Naive thymus-derived CD4-positive, alpha-beta T cell (primary cell): ENCODE measurements around the gene PHF11. TPM values are rescaled to one million over a fixed set of nuclear protein-coding genes. Genes with fewer than 3 reads are reported as not detected.

Experiments used
- ATAC-seq: fragments of 150-1000 bp; cut with Tn5 transposase; 2 replicates; pipeline ENCODE4 v1.10.0; 2021; ENCODE audit warnings: mild to moderate bottlenecking, moderate library complexity
- CTCF ChIA-PET: fragments of 350-600 bp; sonication (Branson Sonifier 250); formaldehyde crosslinking; loops from one replicate; lab custom pipeline; 2021; ENCODE audit warnings: antibody characterized with exemption; lab: Charles Lee
- POLR2A ChIA-PET: fragments of 350-600 bp; sonication (Branson Sonifier 250); formaldehyde crosslinking; loops from one replicate; lab custom pipeline; 2021; ENCODE audit warnings: antibody characterized with exemption, inconsistent platforms; lab: Charles Lee
- DNase-seq, 9 donors: peaks; one replicate each; pipeline versions ENCODE4 v3.0.0 to v3.0.0-alpha.2; 2020 to 2022; ENCODE audit warnings: mixed read lengths in 1 of 9
- H3K27ac ChIP-seq: one replicate; pipeline ENCODE4 v1.7.0; 2013; ENCODE audit warnings: mild to moderate bottlenecking, low read depth, low read length, moderate library complexity
- H3K27me3 ChIP-seq, 2 donors: one replicate each; pipeline ENCODE4 v1.7.0; 2013; ENCODE audit warnings: low read length in 2 of 2, mild to moderate bottlenecking in 2 of 2, moderate library complexity in 2 of 2; ENCODE audit not compliant: control insufficient read depth in 2 of 2, insufficient read depth in 2 of 2
- H3K36me3 ChIP-seq, 3 experiments: 1 replicate in 2 of 3; 2 replicates in 1 of 3; pipeline ENCODE4 v1.7.0; 2013; ENCODE audit warnings: low read length in 3 of 3, mild to moderate bottlenecking in 3 of 3, moderate library complexity in 1 of 3; ENCODE audit not compliant: insufficient read depth in 3 of 3, control insufficient read depth in 2 of 3
- H3K4me1 ChIP-seq, 2 donors: one replicate each; pipeline ENCODE4 v1.7.0; 2013; ENCODE audit warnings: low read length in 2 of 2, mild to moderate bottlenecking in 2 of 2, moderate library complexity in 1 of 2; ENCODE audit not compliant: control insufficient read depth in 2 of 2, insufficient read depth in 2 of 2
- H3K4me3 ChIP-seq: 2 replicates; pipeline ENCODE4 v1.7.0; 2013; ENCODE audit warnings: mild to moderate bottlenecking, low read length
- H3K9me3 ChIP-seq, 3 experiments: 1 replicate in 2 of 3; 2 replicates in 1 of 3; pipeline ENCODE4 v1.7.0; 2013; ENCODE audit warnings: low read length in 3 of 3; ENCODE audit not compliant: control insufficient read depth in 2 of 3
- H3K27ac Mint-ChIP-seq, 9 donors: one replicate each; pipeline ENCODE4 v1.8.0; 2020 to 2022; ENCODE audit warnings: mixed read lengths in 9 of 9, mild to moderate bottlenecking in 8 of 9, moderate library complexity in 5 of 9, inconsistent platforms in 2 of 9
- H3K27me3 Mint-ChIP-seq, 5 donors: one replicate each; pipeline ENCODE4 v1.8.0; 2021 to 2022; ENCODE audit warnings: mixed read lengths in 5 of 5, mild to moderate bottlenecking in 1 of 5
- H3K36me3 Mint-ChIP-seq, 5 donors: one replicate each; pipeline ENCODE4 v1.8.0; 2020 to 2022; ENCODE audit warnings: mixed read lengths in 5 of 5, mild to moderate bottlenecking in 3 of 5, inconsistent platforms in 1 of 5
- H3K4me1 Mint-ChIP-seq, 7 donors: one replicate each; pipeline ENCODE4 v1.8.0; 2020 to 2022; ENCODE audit warnings: mixed read lengths in 7 of 7, mild to moderate bottlenecking in 3 of 7, inconsistent platforms in 1 of 7
- H3K4me3 Mint-ChIP-seq, 10 donors: one replicate each; pipeline ENCODE4 v1.8.0; 2020 to 2022; ENCODE audit warnings: mild to moderate bottlenecking in 10 of 10, mixed read lengths in 10 of 10, moderate library complexity in 6 of 10, inconsistent platforms in 2 of 10
- H3K9me3 Mint-ChIP-seq, 11 donors: one replicate each; pipeline ENCODE4 v1.8.0; 2020 to 2022; ENCODE audit warnings: mixed read lengths in 11 of 11, mild to moderate bottlenecking in 4 of 11, inconsistent platforms in 1 of 11, moderate library complexity in 1 of 11
- intact Hi-C, 2 donors: fragments of 100-400 bp; cut with micrococcal nuclease; formaldehyde crosslinking; loops; one replicate each; pipeline ENCODE4 v1.15.1; 2023
- polyA plus RNA-seq, 2 donors: library from polyadenylated mRNA; unstranded; fragments of 300-500 nt; fragmentation: Illumina TruSeq; gene quantifications; one replicate each; pipeline ENCODE4 v1.2.3, GENCODE V29; 2021
- total RNA-seq, 6 experiments: library from RNA in 5 of 6; stranded (reverse) in 5 of 6; gene quantifications; 1 replicate in 5 of 6; 2 replicates in 1 of 6; pipeline ENCODE4 v1.2.3 and lab custom pipeline; 2021 to 2026

The PHF11 gene
- total and polyA plus RNA-seq, 7 experiments from 2014 or later = 80.6 to 132 (median 106) TPM

DNA sequence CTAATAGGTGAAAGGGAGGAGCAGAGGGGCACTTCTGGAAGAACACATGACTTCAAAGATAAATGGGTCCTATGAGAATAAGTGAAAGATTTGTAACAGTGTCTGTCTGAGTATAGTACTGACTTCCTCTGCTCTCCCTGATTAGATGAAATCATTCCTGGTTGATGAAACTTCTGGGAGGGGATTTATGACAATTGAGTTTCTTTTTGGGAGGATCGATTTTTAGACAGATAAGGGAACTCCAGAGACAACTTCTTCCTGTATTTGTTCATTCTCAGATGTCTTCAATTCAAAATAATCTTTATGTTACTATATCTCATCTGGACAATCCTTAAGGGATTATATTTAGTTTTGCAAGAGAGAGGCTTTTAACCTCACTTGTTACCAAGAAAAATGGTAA, 31.7 kb upstream of the PHF11 start:
- CTCF ChIA-PET = no interaction called here
- H3K4me3 Mint-ChIP-seq = no peak overlapping the region
- no peaks in the 10 kb centered on the region for H3K4me1 ChIP-seq
- intact Hi-C loops = no loop called here
- H3K27me3 Mint-ChIP-seq = no peaks in the 10 kb centered on the region
- no peak overlapping the region for H3K4me3 ChIP-seq
- H3K4me1 Mint-ChIP-seq = peaks cover 0 to 4% (median 0%) of the 10 kb centered on the region in 7 donors
- DNase-seq (no peak), ATAC-seq (no peak)
- POLR2A ChIA-PET = no interaction called here
- H3K36me3 Mint-ChIP-seq = peaks cover 11 to 62% (median 56%) of the 10 kb centered on the region in 5 donors
- H3K27ac ChIP-seq = no peak overlapping the region
- H3K36me3 ChIP-seq = peaks cover 5 to 41% (median 27%) of the 10 kb centered on the region in 3 experiments
- H3K27me3 ChIP-seq = no peaks in the 10 kb centered on the region
- peaks cover 0 to 18% (median 5%) of the 10 kb centered on the region in 11 donors for H3K9me3 Mint-ChIP-seq
- H3K9me3 ChIP-seq = peaks cover 0 to 7% (median 0%) of the 10 kb centered on the region in 3 experiments
- H3K27ac Mint-ChIP-seq = no peak overlapping the region

DNA sequence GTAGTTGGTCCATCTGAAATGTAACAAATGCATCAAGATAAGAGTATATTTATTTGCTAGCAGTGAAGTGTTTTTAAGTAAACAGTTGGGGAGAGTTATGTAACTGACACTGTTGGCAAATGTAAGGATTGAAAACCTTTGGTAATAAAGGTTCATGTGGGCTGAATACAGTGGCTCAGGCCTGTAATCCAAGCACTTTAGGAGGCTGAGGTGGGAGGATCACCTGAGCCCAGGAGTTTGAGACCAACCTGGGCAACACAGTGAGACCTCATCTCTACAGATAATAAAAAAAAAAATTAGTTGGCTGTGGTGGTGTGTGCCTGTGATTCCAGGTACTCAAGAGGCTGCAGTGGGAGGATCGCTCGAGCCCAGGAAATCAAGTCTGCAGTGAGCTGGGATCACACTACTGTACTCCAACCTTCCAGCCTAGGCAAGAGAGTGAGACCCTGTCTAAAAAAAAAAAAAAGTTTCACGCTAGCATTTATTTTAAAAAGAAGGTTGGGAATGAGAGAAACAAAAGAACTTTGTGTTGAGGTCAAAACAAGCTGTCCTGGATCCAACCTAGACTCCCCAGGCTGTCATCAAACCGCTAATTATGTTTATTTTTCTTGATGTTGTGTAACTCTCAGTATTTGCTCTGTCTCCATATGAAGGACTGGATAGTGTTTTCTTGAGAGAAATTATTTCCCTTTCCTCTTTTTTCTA, 31.0 kb upstream of the PHF11 start:
- H3K4me1 ChIP-seq = no peaks in the 10 kb centered on the region
- Mint-ChIP-seq H3K36me3 (peaks cover 11 to 68% (median 63%) of the 10 kb centered on the region in 5 donors), H3K27me3 (no peaks in the 10 kb centered on the region), H3K4me1 (peaks cover 0 to 4% (median 0%) of the 10 kb centered on the region in 7 donors), H3K27ac (no peak overlapping the region), H3K9me3 (peaks cover 0 to 18% (median 5%) of the 10 kb centered on the region in 11 donors), H3K4me3 (no peak overlapping the region)
- H3K36me3 ChIP-seq = peaks cover 8 to 41% (median 27%) of the 10 kb centered on the region in 3 experiments
- no peak overlapping the region for H3K27ac ChIP-seq
- CTCF ChIA-PET = interaction anchor here (0.8 kb wide), 1 partner anchor 95 kb away, joined by 3 read pairs; no protein-coding TSS in a partner anchor
- no peak for DNase-seq
- no peak for ATAC-seq
- intact Hi-C loops = no loop called here
- POLR2A ChIA-PET = interaction anchor here (0.8 kb wide), 1 partner anchor 144 kb away, joined by 3 read pairs; no protein-coding TSS in a partner anchor
- H3K4me3 ChIP-seq = no peak overlapping the region
- no peaks in the 10 kb centered on the region for H3K27me3 ChIP-seq
- H3K9me3 ChIP-seq = peaks cover 0 to 7% (median 0%) of the 10 kb centered on the region in 3 experiments

DNA sequence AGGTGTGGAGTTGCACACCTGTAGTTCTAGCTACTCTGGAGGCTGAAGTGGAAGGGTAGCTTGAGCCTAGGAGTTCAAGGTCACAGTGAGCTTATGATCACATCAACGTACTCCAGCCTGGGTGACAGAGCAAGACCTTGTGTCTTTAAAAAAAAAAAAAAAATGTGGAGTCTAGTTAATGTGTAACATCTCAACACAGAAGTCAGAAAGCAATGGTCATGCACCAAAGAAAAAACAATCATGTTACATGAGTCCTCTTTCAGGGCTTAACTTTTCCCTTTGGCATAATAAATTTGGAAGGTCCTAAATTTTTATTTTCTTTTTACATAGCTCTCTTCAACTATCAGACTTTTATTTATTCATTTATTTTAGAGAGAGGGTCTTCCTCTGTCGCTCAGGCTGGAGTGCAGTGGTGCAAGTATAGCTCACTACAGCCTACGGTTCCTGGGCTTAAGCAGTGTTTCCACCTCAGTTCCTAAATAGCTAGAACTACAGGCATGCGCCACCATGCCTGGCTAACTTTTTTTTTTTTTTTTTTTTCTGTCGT, 29.4 kb upstream of the PHF11 start:
- Histone ChIP-seq H3K4me3 (no peak overlapping the region), H3K27me3 (no peaks in the 10 kb centered on the region), H3K27ac (no peak overlapping the region), H3K9me3 (peaks cover 0 to 7% (median 0%) of the 10 kb centered on the region in 3 experiments), H3K36me3 (peaks cover 8 to 35% (median 22%) of the 10 kb centered on the region in 3 experiments), H3K4me1 (no peaks in the 10 kb centered on the region)
- intact Hi-C loops = loop anchor here in 1 of 2 donors (2.0 kb wide), 1 partner anchor 22 kb away; the partner anchor contains the start of genes CAB39L and SETDB2
- H3K27me3 Mint-ChIP-seq = no peaks in the 10 kb centered on the region
- no peak overlapping the region for H3K4me3 Mint-ChIP-seq
- H3K9me3 Mint-ChIP-seq = peaks cover 0 to 18% (median 5%) of the 10 kb centered on the region in 11 donors
- ATAC-seq (no peak), DNase-seq (no peak)
- peaks cover 4 to 66% (median 55%) of the 10 kb centered on the region in 5 donors for H3K36me3 Mint-ChIP-seq
- H3K4me1 Mint-ChIP-seq = peaks cover 0 to 5% (median 0%) of the 10 kb centered on the region in 7 donors
- POLR2A ChIA-PET = interaction anchor here (2.0 kb wide), 1 partner anchor 22 kb away, joined by 6 read pairs; the partner anchor contains the start of gene SETDB2
- CTCF ChIA-PET = interaction anchor here (0.6 to 0.7 kb wide), 3 partner anchors 41 to 1015 kb away, joined by 3 to 6 read pairs (median 5); no protein-coding TSS in a partner anchor
- no peak overlapping the region for H3K27ac Mint-ChIP-seq

DNA sequence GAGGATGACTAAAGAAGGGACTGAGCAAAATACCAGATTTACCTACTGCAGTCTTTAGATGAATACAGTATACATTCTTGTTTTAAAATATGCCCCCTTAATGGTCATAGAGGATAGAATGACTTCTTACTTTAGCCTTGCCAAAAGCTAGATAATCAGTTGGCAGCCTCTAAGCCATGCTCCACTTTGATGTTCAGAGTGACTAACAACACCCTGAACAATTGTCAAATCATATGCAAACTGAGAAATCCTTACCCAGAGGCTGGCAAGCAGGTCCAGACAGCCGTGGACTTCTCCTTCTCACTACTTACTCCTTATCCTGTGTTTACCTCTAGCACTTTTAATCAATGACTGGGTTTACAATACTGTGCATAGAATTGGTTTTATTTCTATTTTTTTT, 23.6 kb upstream of the PHF11 start:
- H3K36me3 ChIP-seq = peaks cover 3 to 21% (median 8%) of the 10 kb centered on the region in 3 experiments
- ATAC-seq (no peak), DNase-seq (no peak)
- H3K4me1 Mint-ChIP-seq = peaks cover 0 to 4% (median 0%) of the 10 kb centered on the region in 7 donors
- H3K9me3 ChIP-seq = no peaks in the 10 kb centered on the region
- ChIA-PET CTCF (no interaction called here), POLR2A (no interaction called here)
- H3K27me3 Mint-ChIP-seq = no peaks in the 10 kb centered on the region
- H3K27ac ChIP-seq = no peak overlapping the region
- H3K9me3 Mint-ChIP-seq = no peaks in the 10 kb centered on the region
- peaks cover 0 to 38% (median 29%) of the 10 kb centered on the region in 5 donors for H3K36me3 Mint-ChIP-seq
- no peaks in the 10 kb centered on the region for H3K27me3 ChIP-seq
- no peak overlapping the region for H3K4me3 ChIP-seq
- intact Hi-C loops = no loop called here
- H3K4me1 ChIP-seq = no peaks in the 10 kb centered on the region
- H3K4me3 Mint-ChIP-seq = no peak overlapping the region
- H3K27ac Mint-ChIP-seq = no peak overlapping the region

DNA sequence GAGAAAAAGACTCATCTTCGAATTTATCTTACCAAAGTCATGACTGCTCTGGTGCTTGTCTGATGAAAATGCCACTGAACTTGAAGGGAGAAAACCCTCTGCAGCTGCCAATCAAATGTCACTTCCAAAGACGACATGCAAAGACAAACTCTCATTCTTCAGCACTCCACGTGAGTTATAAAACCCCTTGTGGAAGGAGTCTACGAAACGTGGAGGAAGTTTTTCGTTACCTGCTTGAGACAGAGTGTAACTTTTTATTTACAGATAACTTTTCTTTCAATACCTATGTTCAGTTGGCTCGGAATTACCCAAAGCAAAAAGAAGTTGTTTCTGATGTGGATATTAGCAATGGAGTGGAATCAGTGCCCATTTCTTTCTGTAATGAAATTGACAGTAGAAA, 19.2 kb upstream of the PHF11 start:
- H3K9me3 ChIP-seq = no peaks in the 10 kb centered on the region
- Mint-ChIP-seq H3K27me3 (no peaks in the 10 kb centered on the region), H3K27ac (no peak overlapping the region), H3K4me1 (peaks cover 0 to 3% (median 0%) of the 10 kb centered on the region in 7 donors), H3K4me3 (no peak overlapping the region), H3K36me3 (peaks cover 0 to 43% (median 17%) of the 10 kb centered on the region in 5 donors), H3K9me3 (no peaks in the 10 kb centered on the region)
- CTCF ChIA-PET = no interaction called here
- intact Hi-C loops = no loop called here
- H3K4me3 ChIP-seq = no peak overlapping the region
- ATAC-seq (no peak), DNase-seq (no peak)
- H3K4me1 ChIP-seq = no peaks in the 10 kb centered on the region
- POLR2A ChIA-PET = interaction anchor here (1.4 kb wide), 1 partner anchor 33 kb away, joined by 4 read pairs; the partner anchor contains the start of genes CAB39L and SETDB2
- peaks cover 3 to 50% (median 12%) of the 10 kb centered on the region in 3 experiments for H3K36me3 ChIP-seq
- no peak overlapping the region for H3K27ac ChIP-seq
- H3K27me3 ChIP-seq = no peaks in the 10 kb centered on the region

DNA sequence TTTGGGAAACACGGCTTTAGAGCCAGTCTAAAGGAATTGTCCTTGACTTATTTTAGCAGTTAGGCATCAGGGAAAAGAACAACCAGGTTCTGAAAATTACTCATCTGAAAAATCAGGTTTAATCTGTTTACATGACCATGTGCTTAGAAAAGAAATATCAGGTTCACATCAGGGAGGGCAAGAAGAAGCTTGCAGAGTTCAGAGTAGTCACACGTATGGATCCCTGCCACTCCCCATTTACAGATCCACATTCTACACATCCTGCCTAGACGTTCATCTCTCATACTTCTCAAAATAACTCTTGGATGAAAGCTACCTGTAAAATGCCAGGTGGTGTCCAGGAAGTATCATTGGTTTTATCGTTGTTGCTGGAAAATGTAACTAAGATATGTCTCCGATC, 14.0 kb upstream of the PHF11 start:
- ChIA-PET POLR2A (interaction anchor here (0.6 kb wide), 1 partner anchor 235 kb away, joined by 3 read pairs; no protein-coding TSS in a partner anchor), CTCF (interaction anchor here (0.6 kb wide), 1 partner anchor 239 kb away, joined by 3 read pairs; no protein-coding TSS in a partner anchor)
- intact Hi-C loops = no loop called here
- H3K27me3 ChIP-seq = no peaks in the 10 kb centered on the region
- no peaks in the 10 kb centered on the region for H3K9me3 ChIP-seq
- Mint-ChIP-seq H3K27ac (peak overlapping the region in 4 of 9 donors; percentile 6 to 76 (median 13)), H3K4me1 (peaks cover 0 to 4% (median 0%) of the 10 kb centered on the region in 7 donors), H3K4me3 (no peak overlapping the region), H3K27me3 (no peaks in the 10 kb centered on the region), H3K9me3 (no peaks in the 10 kb centered on the region), H3K36me3 (peaks cover 4 to 57% (median 37%) of the 10 kb centered on the region in 5 donors)
- H3K4me3 ChIP-seq = no peak overlapping the region
- DNase-seq (no peak), ATAC-seq (no peak)
- peaks cover 3 to 69% (median 14%) of the 10 kb centered on the region in 3 experiments for H3K36me3 ChIP-seq
- H3K4me1 ChIP-seq = no peaks in the 10 kb centered on the region
- H3K27ac ChIP-seq = no peak overlapping the region
